ENCODE data around the gene NPAS3.

Gene NPAS3

GRCh38 chr14:33191855-33192254 lies 253.2 kb downstream of the NPAS3 start:
- DNase-seq = no peak

GRCh38 chr14:33194551-33194950 lies 255.9 kb downstream of the NPAS3 start:
- DNase-seq = no peak

DNA sequence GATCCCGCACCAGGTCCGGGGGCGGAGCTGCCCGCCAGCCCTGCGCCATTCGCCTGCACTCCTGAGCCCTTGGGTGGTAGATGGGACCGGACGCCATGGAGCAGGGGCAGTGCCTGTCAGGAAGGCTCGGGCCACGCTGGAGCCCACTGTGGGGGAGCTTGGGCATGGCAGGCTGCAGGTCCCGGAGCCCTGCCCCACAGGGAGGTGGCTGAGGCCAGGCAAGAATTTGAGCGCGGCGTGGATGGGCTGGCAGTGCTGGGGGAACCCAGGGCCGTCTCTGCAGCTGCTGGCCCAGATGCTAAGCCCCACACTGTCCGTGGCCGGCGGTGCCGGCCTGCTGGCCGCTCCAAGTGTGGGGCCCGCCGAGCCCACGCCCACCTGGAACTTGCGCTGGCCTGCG lies 260.0 kb downstream of the NPAS3 start:
- no peak for DNase-seq

DNA sequence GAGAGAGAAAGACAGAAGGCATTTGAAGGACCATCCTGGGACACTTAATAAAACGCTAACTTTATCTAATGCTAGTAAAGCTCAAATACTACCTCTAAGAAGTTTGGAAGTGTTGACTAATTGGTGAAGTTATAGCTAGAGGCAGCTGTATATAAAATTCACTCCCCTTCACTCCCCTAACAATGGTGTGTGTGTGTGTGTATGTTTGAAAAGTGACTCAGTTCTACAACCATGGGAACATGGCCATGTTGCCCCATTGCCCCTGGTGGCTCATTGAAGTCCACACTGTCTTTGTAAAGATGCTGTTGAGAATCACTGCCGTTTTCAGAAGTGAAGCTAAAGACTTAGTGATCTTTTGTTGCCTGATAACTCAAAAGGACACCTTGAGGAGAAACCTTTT lies 262.4 kb downstream of the NPAS3 start:
- DNase-seq = no peak

DNA sequence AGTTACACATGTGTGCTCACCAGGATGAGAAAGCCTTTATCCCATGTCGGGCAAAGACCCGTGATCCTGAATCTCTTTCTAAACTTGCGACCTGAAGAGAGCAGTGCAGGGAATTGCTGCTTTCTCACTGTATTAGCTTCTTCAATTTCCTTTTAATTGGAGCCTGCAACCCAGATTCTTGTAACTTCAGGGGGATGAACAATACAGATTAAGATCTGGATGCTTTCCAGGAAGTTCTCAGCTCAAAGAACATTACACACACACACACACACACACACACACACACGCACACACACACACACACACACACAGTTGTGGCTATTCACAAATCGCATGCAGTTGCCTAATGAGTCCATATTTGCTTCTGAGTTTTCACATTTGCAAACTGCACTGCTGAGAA lies 268.3 kb downstream of the NPAS3 start:
- no peak for DNase-seq

DNA sequence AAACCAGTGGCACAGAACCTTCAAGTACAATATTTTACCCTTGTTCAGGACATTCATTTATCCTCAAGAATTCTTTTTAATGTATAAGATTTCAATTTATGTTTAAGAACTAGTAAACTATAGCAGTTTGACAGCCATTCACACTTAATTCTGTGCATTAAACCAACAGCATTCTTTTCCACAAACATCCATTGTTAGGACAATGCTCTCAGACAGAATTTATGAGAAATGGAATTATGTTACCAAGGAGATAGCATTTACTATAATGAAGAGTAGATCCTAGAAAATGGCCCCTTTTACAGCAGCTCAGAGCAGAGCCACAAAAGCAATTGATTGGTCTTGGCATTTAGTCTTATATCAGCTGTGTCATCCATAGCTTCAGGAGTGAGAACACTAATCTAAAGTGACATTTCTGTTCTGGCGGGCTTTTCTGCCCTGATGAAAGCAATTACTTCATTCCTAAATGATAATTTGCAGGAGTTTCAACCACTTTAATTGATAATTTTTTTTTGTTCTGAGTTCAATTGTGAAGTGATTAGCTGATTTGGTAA lies 268.9 kb downstream of the NPAS3 start:
- no peak for DNase-seq

GRCh38 chr14:33210311-33210710 lies 271.6 kb downstream of the NPAS3 start:
- no peak for DNase-seq

- DNase-seq = no peak
Observed at GRCh38 chr14:33218026-33218425, 279.3 kb downstream of the NPAS3 start.

DNA sequence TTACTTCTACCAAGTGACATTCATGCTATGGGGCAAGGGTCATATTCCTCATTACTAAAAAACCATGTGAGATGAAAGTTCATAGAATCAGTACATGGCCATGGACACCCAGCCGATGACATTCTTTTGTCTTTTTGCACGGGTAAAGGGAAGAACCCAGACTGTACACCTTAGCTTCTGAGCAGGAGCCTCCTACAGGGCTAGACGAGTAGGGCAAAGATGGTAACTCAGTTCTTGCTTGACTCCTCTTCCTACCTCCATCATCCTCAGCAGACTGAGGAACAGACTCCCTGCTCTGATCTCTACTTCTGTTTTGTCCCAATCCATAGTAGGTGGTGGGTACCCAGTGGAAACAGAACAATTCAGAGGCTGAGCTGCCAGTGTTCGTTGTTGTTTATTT lies 281.3 kb downstream of the NPAS3 start:
- no peak for DNase-seq

DNA sequence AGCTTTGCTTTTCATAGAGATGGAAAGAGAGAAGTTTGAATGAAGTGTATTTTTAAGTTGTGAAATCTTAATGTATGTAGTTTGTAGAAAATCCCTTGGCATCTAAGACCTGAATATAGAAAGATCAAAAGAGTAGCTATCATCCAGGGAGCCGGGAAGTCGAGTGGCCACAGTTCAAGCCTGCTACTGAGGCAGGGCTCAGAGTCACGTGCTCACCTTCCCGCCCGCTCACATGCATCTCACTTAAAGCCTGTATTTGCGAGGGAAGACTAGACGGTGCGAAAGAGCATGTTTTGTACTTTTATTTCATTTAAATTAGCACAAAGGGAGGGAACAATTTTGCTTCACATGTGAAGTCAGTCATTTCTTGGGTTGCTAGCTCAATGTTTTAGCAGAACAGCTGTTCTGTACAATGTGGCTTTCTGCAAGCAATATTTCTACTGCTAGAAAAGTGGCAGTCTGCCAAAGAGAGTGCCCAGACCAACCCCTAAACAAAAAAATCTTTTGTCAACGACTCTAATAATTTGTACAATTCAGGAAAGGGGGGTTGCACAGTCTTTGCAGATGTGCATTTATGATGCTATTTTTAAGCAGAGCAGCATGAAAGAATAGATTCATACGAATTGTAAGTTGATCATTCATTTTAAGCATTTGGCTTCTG lies 290.7 kb downstream of the NPAS3 start:
- no peak for DNase-seq

DNA sequence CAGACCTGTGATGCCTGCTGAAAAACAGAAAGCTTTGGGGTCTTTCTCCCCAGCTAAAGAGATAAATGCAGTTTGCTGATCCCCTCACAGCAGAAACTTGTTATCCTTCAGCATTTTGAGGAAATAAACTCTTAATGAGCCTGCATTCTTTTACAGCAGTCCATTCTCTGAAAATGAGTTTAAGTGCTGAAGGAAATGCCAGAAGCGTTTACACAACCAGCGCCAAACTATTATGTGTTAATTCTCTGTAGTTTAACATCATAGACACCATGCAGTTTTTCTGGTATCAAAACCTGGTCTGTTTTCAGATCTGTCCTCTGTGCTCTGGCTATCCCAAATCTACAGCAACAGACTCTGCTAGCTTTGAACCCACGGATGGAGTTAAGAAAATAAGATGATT lies 291.3 kb downstream of the NPAS3 start:
- no peak for DNase-seq

DNA sequence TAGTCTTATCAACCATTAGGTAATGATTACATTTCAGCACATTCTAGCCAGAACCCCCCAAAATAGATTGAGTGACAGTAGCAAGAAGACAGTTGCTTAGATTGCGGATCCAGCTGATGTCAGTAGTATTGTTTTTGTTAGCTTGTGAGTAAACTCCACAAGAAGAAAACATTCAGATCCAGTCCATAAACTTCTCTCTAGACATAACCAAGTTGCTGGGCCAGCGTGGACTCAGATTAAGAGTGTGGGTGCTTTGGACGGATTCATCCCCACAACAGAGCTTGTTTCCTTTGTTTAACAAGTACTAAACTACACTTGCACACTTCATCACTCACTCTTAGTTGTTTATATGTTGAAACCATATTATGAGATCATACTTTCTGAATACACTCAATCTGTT lies 293.4 kb downstream of the NPAS3 start:
- no peak for DNase-seq

GRCh38 chr14:33237115-33237740 lies 298.5 kb downstream of the NPAS3 start:
- DNase-seq = no peak

DNA sequence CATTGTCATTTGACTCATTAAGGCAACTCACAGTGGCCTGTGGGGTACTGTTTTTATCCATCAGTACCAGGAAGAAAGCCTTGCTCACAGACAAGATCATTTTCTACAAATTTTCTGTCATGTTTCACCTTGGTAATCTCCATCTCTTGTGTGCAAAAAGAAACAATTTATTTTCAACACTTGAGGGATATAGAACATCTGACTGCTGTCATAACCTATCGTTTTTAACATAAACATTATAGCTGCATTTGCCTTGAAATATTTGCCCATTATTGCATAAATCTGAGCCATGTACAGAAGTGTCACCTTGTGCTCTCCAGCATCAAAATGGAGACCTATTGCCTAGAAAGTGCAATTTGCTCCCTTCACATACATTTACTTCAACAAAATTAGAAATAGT lies 300.8 kb downstream of the NPAS3 start:
- no peak for DNase-seq

- no peak for DNase-seq
Observed at GRCh38 chr14:33240466-33240865, 301.8 kb downstream of the NPAS3 start.

GRCh38 chr14:33241331-33241730 lies 302.7 kb downstream of the NPAS3 start:
- DNase-seq = no peak

DNA sequence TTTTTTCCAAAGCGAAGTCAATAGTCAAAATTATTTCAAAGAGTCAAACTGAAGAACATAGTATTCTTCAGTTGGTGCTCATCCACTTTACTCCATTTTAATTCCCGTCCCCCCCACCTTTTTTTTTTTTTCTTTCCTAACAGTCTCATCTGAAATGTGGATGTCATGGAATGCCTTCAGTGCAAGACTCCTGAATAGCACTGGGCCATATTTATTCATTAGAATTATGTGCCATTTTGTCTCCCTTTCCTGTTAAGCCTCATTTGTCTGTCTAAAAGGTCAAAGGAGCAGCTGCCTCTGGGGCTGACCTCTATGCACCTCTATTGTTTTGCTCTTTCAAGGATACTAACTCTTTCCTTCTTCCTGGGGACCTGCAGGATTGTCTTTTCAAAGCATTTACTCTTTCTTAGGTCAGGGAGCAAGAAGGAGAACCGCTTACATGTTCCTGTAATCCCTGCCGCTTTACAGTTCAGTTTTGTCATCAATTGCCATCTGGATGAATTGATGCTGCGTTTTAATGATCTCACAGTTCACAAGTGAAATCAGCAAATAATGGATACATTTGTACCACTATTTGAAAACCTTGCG lies 310.6 kb downstream of the NPAS3 start:
- DNase-seq = no peak

GRCh38 chr14:33250963-33251362 lies 312.3 kb downstream of the NPAS3 start:
- DNase-seq = no peak

DNA sequence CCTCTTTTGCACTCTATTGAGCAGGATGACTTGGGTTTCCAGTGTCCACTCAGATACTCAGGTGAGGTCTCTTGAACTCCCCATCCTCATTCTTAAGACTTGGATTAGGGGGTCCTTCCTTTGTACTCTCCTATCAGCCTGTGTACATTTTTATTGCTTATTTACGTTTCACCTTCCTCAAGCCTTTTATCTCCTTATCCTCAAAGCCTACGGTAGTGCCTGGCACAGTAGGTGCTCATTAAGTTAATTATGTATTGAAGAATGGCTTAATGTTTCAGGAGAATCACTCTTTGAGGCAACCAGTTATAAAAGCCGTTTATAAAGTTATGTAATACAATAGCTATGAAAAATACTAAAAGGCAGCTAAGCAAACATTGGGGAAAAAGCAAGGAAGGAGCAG lies 315.7 kb downstream of the NPAS3 start:
- no peak for DNase-seq

DNA sequence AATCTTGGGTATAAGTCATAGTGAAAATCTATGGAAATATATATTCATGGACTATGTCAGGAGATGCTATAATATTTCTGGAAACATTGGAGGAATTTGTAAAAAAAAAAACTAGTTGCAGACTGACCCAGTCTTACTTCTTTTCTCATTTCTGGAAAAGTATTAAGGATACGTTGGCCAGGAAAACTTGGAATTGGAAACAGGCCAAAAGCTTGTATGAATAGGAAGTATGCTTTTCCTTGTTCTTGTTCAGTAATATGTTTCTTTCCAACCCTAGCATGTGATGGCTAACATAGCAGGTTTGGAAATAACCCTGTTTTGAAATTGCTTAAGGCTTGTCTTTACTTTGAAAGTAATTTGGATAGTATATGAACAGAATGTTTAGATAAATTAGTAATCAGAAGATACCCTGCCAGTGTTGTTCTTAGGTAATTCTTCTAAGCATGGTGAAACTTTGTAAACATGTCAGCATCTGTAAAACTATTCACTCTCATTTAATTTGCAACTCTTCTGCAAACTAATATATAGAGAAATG lies 316.2 kb downstream of the NPAS3 start:
- no peak for DNase-seq

- no peak for DNase-seq
Observed at GRCh38 chr14:33257796-33258195, 319.1 kb downstream of the NPAS3 start.

GRCh38 chr14:33259764-33260163 lies 321.1 kb downstream of the NPAS3 start:
- DNase-seq = no peak

GRCh38 chr14:33271216-33271615 lies 332.5 kb downstream of the NPAS3 start:
- no peak for DNase-seq

DNA sequence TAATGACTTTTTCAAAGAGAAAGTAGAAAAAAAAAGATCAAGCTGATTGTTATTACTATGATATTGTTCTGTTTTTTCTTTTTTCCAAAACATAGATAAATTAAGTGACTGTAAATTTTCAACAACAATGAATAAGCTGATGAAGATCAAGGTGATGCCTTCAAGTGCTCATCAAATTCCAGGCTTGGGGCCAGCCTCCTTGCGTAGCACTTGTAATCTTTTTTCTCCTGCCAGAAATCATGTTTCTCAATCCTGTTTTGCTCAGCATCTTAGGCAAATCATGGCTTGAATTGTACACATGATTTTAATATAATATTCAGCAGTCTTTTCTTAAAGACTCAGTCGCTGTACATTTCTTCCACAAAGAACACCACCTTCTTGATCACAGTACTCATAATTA lies 333.2 kb downstream of the NPAS3 start:
- no peak for DNase-seq
